Measurements from ENCODE around the gene TENT5A. TPM values are rescaled to one million over a fixed set of nuclear protein-coding genes. Genes with fewer than 3 reads are reported as not detected.

Gene TENT5A
- total RNA-seq, 3 donors from 2014 or later, result 26.3 to 30.4 (median 29.5) TPM

DNA sequence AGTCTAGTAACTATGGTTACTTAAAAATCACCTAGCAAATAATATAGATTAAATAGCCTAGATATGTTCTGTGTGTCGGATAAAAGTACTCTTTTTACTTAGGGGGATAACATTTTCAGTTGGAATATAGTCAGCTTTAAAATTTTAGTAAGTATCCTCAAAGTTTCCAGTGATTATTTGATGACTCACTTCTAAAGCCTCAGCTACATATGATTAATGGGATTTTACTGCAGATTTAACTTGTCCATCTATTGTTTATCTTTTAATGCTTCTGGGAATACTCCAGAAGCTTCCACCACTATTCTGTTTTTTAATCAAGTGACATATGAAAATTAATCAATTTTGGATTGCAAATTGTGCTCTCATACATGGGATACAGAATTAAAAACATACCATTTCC is 8.7 kb upstream of the TENT5A start:
- ATAC-seq, result no peak
- Histone ChIP-seq H3K36me3 (ENCODE audit: low read depth) (no peaks in the 10 kb centered on the region), H3K9me3 (no peaks in the 10 kb centered on the region), H3K4me3 (no peak overlapping the region), H3K4me1 (ENCODE audit: low read depth) (peaks cover 1% of the 10 kb centered on the region)
- no peak for DNase-seq
- TF ChIP-seq, protein P1, sequence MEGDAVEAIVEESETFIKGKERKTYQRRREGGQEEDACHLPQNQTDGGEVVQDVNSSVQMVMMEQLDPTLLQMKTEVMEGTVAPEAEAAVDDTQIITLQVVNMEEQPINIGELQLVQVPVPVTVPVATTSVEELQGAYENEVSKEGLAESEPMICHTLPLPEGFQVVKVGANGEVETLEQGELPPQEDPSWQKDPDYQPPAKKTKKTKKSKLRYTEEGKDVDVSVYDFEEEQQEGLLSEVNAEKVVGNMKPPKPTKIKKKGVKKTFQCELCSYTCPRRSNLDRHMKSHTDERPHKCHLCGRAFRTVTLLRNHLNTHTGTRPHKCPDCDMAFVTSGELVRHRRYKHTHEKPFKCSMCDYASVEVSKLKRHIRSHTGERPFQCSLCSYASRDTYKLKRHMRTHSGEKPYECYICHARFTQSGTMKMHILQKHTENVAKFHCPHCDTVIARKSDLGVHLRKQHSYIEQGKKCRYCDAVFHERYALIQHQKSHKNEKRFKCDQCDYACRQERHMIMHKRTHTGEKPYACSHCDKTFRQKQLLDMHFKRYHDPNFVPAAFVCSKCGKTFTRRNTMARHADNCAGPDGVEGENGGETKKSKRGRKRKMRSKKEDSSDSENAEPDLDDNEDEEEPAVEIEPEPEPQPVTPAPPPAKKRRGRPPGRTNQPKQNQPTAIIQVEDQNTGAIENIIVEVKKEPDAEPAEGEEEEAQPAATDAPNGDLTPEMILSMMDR (IDR thresholded peaks at IDR 0.05), result no peak
- intact Hi-C loops (cut with DNase I, micrococcal nuclease), result no loop called here

DNA sequence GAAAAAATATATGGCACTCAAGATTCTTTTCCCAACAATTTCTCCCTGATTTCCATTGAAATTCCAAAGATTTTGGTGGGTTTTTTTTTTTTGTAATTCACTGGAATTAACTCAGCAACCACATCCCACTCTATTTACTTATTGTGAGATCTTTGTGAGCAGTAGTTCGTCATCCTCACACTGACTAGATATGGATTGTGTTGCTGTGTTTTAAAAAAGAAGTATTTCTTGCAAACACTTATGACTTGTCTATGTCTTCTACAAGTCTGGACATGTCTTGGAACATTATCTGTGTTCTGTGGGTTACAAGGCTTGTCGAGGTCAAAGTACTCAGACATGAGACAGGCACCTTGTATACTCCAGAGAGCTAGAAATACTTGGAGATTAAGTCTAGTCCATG is 7.3 kb upstream of the TENT5A start:
- DNase-seq, result no peak
- H3K4me1 ChIP-seq (ENCODE audit: low read depth), result no peaks in the 10 kb centered on the region
- ATAC-seq, result peak; percentile 82
- H3K36me3 ChIP-seq (ENCODE audit: low read depth), result no peaks in the 10 kb centered on the region
- intact Hi-C loops (cut with DNase I, micrococcal nuclease), result no loop called here
- no peak overlapping the region for H3K4me3 ChIP-seq
- no peaks in the 10 kb centered on the region for H3K9me3 ChIP-seq
- TF ChIP-seq, protein P1 (IDR thresholded peaks at IDR 0.05), result no peak

DNA sequence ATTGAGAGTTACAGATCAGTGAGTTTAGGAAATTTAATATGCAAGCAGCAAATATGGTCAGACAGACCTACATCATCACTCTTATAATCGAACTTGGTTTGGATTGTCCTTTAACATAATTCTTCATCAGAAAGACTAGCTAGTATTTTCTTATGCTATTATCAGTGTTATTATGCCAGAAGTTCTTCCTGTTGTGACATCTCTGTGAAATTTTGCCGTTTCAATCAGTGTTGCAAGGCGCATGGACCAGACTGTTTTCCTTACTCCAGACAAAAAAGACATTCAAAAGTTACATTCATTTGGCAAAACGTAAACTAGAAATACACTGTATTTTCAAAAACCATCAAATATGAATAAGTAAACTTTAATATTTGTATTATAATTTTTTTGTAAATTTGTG is 5.7 kb upstream of the TENT5A start:
- TF ChIP-seq, protein P1 (IDR thresholded peaks at IDR 0.05), result no peak
- H3K36me3 ChIP-seq (ENCODE audit: low read depth), result no peaks in the 10 kb centered on the region
- DNase-seq (no peak), ATAC-seq (no peak)
- intact Hi-C loops (cut with DNase I, micrococcal nuclease), result no loop called here
- no peak overlapping the region for H3K4me3 ChIP-seq
- H3K9me3 ChIP-seq, result no peaks in the 10 kb centered on the region
- no peaks in the 10 kb centered on the region for H3K4me1 ChIP-seq (ENCODE audit: low read depth)

DNA sequence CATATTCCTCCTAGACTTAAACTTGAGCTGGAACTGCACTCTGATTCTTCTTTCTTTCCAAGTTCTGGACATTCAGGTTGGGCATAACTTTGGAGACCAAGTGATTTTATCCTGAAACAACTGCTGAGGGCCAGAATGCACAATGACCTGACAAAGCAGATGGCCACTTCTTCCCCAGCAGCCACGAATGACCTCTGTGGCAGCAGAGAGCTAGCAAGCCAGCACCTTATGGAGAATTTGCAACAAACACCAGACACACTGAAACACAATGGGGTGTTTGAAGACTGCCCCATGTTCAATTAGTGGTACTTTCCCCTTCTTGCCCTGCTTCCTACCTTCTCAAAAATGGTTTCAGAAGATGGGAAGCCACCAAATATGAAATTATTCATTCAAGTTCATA is 4.2 kb upstream of the TENT5A start:
- H3K36me3 ChIP-seq (ENCODE audit: low read depth), result no peaks in the 10 kb centered on the region
- TF ChIP-seq, protein P1 (IDR thresholded peaks at IDR 0.05), result no peak
- no peak overlapping the region for H3K4me3 ChIP-seq
- no peak for ATAC-seq
- DNase-seq, result no peak
- intact Hi-C loops (cut with DNase I, micrococcal nuclease), result no loop called here
- H3K4me1 ChIP-seq (ENCODE audit: low read depth), result no peaks in the 10 kb centered on the region
- no peaks in the 10 kb centered on the region for H3K9me3 ChIP-seq

DNA sequence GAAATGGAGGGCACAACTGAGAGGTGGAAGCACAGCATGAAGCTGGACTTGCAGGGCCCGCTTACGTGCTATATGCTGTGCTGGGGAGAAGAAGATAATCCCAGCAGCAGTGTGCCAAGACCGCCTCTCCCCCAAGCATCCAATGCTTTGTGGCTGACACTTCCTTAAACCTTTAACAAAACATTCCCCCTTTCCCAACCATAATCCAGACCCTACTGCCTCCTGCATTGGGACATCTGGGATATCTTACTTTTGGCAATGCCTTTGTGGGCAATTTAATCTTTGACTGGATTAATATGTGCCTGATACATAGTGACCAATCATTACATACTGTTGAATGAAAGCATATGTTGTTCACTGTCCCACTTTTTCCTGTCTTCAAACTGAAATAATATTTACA is 3.1 kb upstream of the TENT5A start:
- no peaks in the 10 kb centered on the region for H3K9me3 ChIP-seq
- intact Hi-C loops (cut with DNase I, micrococcal nuclease), result no loop called here
- no peaks in the 10 kb centered on the region for H3K4me1 ChIP-seq (ENCODE audit: low read depth)
- no peaks in the 10 kb centered on the region for H3K36me3 ChIP-seq (ENCODE audit: low read depth)
- H3K4me3 ChIP-seq, result no peak overlapping the region
- ATAC-seq, result no peak
- no peak for DNase-seq
- TF ChIP-seq, protein P1 (IDR thresholded peaks at IDR 0.05), result no peak

DNA sequence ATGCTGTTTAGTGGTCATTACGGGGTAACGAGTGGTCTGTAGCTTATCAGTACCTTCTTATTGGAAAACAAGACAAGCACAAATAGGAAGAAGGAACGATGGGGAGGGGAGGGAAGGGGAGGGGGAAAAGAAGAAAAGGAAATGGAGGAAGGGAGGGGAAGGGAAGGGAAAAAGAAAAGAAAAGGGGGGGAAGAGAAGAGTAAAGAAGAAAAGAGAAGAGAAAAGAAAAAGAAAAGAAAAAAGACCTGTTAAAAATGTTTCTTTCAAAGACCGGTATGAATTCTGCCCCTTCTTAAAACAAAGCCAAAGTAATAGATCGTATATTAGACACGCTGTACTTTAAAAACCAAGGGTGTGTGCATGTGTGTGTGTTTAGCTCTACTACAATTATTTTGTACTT is 2.4 kb upstream of the TENT5A start:
- no peaks in the 10 kb centered on the region for H3K4me1 ChIP-seq (ENCODE audit: low read depth)
- no peaks in the 10 kb centered on the region for H3K9me3 ChIP-seq
- DNase-seq (no peak), ATAC-seq (no peak)
- H3K36me3 ChIP-seq (ENCODE audit: low read depth), result no peaks in the 10 kb centered on the region
- TF ChIP-seq, protein P1 (IDR thresholded peaks at IDR 0.05), result no peak
- H3K4me3 ChIP-seq, result no peak overlapping the region
- intact Hi-C loops (cut with DNase I, micrococcal nuclease), result loop anchor here in 1 of 2 donors (5.0 kb wide), 1 partner anchor 513 kb away; no protein-coding TSS in a partner anchor

All from mucosa of descending colon (tissue), 3 donors.